HG02623 (cell line): ENCODE measurements around the gene SLC24A3.

Experiments
- ATAC-seq: cut with Tn5 transposase; IDR thresholded peaks from one replicate; pipeline ENCODE4 v1.9.1; 2021; ENCODE audit warnings: moderate library complexity; ENCODE audit not compliant: unreplicated experiment

The SLC24A3 gene

DNA sequence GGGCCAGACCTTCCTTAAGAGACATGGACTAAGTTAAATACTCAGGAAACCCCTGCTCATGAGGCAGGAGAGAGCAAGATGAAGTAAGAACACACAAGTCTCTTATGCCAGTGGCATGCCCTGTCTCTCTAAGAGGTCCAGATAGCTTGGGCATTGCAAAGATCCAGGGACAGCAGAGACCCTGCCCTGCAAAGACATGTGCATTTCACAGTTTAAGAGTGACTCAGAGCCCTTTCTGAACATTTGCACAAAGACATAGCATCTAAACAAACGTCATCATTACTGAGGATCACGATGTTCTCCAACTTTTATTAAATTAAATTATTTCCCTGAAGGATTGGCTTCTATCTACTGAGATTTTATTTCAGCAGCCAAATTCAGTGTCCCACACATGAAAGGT is 315.1 kb downstream of the SLC24A3 start:
- ATAC-seq, result no peak

DNA sequence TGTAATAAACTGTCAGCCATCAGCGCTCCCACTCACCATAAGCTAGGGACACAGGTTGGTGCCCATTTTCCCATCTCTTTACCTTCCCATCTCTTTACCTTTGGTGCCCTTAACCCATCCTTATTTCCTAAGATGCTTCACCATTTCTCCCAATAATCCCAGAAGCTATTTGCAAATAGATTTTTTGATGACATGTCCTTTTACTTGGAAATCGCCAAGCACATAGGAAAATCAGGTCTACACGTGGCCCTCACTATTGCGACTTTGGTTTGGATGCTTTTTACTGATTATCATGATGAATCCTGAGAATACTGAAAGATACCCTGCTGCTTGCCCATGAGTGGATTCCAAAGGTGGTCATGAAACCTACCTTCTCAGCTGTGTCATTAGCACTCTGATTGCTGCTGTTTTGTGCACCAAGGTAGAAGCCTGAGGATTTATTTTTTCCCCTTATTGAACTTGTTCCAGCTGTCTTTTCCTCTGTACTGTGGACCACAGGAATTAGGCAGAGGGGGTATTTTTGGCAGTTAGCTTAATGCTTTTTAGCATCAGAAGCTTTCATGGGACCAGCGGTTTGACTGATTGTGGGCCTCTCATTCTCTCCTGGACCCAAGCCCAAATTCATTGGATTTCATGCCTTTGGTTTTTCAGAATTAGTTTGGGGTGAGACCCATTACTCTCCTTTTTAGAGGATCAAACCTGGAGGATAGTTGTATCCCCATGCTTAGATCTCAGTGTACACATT is 316.0 kb downstream of the SLC24A3 start:
- ATAC-seq, result no peak

DNA sequence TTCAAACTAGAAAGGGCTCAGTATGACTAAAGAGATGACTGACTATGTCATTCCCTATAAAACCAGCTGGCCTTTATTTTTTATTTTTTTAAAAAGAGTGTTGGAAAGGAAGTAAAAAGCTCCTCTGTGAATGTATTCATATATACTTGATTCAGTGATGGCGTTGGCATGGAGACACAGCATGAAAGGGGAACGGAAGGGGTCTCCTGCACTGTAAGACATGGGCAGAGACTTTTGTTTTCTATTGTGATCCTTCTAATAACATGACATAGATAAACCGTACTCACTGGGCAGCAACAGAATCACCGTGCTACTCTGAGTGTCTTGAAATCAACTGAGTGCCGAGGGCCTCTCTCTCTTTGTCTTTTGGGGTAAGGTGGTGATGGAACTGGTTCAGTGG is 317.6 kb downstream of the SLC24A3 start:
- no peak for ATAC-seq

DNA sequence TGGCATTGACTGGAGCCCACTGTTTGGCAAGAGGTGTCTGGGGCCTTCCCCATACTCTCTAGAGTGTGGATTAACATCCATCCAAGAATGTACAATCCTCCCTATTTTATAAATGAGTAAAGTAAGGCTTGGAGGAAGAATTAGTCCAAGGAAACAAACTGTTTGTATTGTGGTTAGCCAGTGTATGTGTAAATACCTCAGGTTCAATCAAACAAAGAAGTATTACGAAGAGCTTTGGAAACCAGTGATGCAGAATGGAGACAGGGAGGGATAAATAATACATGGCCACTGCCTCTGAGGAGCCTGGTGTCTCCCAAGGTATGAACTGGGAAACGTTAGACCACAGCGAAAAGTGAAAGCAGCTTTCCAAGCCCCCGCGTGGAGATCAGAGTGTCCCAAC is 319.0 kb downstream of the SLC24A3 start:
- no peak for ATAC-seq

DNA sequence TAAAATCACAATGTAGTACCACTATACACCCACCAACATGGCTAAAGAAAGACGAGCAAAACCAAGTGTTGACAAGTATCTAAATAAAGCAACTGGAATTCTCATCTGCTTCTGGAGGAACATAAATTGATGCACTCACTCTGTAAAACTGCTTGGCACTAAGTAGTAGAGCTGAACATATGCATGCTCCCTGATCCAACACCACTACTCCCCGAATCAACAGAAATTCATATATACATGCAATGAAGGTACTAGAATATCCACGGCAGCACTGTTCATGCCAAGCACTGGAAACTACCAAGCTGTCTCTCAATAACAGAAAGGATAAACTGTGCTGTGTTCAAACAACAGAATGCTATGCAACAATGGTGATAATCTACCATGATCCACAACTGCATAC is 326.1 kb downstream of the SLC24A3 start:
- no peak for ATAC-seq

DNA sequence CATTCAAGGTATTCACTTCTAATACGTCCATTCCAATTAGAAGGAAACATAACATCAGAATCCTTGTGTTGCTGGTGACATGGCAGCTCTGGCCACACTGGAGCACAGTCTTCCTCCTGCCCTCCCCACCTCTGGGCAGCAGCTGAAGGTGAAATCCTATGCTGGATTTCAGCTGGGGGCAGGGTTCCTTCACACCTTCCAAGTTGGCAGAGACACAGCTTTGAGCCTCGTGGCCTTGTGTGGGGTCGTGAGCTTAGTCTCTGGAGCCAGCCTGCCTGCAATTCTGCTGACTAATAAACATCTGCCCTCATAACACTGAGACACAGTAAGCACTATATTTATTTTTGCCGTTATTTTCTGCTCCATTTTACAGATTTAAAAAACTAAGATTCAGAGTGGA is 326.7 kb downstream of the SLC24A3 start:
- no peak for ATAC-seq

DNA sequence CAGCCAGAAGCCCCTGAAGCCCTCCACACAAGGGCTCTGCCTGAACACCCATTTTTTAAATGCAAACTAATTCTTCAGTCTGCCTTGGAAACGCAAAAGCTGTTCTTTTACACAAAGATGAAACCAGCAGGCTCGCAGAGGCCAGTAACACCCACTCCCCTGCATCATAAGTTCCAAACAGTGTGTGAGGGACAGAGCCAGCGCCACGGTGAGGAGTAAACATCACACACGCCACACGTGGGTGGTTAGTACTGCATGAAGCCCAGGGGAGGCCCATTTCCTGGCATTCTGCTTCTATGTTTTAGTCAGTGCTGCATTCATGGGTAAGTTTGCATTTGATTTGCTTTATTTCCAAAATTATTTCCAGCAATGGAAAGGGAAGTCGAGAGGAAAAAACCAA is 327.9 kb downstream of the SLC24A3 start:
- no peak for ATAC-seq

DNA sequence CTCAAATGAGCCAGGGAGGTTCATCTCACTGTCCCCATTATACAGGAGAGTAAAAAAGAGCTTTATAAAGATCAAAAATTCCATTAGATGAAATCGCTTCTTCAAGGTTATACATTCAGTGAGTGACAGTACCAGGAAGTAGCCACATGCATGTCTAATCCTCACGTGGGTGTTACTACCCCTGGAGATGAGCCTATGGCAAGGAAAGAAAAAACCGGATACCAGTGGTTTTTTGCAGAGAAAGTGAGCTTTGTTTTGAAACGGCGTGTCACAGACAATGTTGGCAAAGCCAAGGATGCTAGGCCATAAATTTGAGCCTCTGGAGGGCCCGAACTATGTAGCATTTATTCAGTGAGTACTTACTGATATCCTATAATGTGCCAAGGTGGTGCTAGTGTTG is 330.7 kb downstream of the SLC24A3 start:
- no peak for ATAC-seq

DNA sequence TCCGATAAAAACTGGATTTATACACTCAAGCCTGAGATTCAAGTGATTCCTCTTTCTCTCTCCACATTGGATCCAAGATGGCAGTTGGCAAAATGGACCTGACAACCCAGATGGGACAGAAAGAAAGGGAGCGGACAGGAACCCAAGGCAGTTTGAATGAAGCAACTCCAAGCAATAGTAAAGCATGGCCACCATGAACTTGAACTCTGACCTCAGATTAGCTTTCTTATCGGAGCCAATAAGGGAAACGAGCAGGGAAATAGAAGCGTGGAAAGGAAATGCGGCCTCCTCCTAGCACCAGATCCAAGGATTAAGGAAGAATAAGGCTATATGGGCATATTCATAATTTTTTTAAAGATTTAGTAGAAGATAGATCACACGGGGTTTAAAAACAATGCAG is 332.2 kb downstream of the SLC24A3 start:
- ATAC-seq, result no peak

DNA sequence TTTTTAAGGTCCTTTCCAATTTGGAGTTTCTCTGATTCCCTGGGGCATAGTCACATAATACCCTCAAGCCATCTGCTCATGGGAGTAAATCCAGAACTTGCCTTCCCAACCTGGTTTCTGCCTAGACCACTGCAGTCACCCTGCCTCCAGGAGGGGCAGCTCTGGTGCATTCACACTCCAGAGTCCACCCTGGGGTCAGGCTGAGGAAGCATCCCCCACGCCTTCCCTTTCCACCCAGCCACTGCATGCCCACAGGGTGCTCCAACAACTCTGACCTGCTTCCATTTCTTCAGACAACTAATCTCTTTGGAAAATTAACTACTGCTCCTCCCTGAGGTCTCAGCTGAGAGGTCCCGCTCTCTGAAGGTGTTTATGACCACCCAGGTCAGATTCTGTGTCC is 334.2 kb downstream of the SLC24A3 start:
- no peak for ATAC-seq

DNA sequence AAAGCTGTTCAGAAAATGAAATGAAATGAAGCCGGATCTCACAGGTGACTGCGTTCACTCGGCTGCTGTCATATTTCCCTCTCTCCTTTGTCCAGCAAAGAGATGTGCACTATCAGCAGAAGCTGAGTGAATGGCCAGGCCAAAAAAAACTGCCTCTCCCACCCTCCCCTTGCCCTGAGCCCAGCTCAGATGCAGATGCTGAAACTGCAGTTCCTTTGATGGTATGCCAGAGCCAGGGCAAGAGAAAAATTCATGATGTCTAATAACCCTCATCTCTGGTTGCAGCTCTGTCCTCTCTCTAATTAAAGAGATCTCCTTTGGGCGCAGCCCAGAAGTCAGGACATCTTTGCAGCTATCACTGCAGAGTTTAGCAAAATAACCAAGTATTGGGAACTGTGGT is 335.1 kb downstream of the SLC24A3 start:
- ATAC-seq, result no peak

DNA sequence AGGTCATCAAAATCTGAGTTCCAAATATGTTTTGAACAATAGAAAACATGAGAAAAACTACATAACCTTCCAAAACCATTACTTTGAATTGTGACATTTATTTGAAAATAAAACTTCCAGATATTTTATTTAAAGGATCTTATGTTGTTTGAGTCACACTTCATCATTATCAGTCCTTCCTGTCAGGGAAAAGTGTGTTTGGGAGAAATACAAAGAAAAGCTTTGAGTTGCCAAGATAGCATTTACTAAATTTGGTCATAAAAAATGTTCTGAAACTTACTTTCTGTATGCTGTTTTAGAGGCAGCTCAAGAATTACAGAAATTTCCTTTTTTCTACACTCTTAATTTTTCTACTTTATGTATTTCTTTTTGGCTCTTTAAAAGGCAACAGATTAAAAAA is 337.5 kb downstream of the SLC24A3 start:
- no peak for ATAC-seq

DNA sequence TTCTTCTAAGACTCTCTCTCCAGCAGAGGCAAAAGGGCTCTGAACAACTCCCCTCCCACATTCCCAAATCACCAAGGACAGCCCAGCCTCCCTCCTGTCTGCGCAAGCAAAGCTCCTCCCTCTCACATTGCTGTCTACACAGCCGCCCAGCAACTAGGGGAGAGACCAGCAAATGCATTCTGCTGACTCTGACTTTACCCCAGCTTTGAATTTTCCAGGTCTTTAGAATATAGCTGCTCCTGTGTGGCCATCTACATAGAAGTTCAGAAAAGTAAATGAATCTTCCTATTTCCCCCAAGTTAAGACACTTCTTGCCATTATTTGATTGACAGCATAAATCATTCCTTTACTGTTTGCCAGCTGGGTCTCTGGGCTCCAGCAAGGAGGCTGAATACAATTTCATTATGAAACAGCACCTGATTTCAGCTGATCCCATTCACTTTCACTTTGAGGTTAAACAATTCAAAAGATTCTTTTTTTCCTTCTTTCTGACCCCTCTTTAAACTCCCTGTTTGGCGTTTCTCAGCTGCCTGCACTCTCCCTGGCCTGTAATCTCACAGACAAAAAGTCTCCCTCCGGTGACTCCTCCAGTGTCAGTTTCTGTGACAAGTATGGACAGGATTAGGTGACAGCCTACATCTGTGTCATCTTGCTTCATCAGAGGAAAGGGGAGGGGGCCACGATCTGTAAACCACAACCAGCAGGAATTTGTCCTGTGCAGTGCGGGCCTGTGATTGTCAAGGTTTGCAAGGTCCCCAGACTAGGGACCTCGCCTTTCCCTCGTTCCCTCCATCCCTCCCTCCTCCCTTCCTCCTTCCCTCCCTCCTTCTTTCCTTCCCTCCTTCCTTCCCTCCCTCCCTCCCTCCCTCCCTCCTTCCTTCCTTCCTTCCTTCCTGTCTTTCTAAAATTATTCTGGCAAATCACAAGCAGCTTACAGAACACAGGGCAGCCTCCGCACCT is 340.1 kb downstream of the SLC24A3 start:
- no peak for ATAC-seq

DNA sequence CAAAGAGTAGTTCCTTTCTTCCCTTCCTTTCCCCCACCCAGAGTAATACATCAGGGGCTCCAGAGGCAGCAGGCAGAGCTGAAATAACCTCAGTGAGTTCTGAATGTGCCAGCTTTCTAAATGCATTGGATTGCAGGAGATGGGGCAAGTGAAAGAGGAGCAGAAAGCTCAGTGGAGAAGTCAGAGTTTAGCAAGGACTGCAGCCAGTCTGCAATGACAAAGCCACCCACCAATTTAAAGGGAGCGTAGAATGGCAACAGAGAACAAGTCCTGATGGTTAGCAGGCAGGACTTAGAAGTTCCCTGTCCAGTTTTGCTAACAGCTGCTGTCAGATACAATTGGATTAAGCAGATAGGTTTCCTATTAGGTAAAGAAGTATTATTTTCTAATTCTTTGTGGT is 342.2 kb downstream of the SLC24A3 start:
- no peak for ATAC-seq

DNA sequence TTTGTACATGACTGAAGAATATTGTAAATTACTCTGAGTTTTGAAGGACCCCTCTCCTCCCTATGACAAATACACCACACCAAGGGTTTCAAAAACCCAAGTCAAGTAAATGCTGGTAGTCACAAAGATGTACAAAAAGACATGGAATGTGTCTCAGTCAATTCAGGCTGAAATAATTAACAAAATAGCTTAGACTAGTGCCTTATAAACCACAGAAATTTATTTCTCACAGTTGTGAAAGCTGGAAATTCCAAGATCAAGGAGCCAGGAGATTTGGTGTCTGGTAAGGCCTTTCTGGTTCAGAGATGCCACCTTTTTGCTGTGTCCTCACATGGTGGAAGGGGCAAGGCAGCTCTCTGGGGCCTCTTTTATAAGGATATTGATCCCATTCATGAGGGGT is 343.3 kb downstream of the SLC24A3 start:
- no peak for ATAC-seq

DNA sequence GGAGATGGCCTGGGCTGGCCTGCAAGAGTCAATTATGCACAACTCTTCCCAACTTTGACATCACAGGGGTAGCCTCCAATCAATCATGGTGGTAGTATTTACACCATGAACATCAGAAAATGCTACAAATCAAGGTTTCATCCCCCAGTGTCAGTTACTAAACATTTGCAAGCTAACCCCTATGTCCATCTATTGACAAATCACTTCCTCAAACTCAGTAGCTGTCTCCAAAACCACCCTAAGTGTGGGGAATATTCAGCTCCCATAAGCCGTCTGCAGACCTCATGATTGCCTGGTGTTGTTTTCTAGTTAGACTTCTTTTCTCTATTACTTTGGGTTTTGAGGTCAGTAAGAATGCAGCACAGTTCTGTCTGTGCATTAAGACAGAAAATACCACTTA is 344.8 kb downstream of the SLC24A3 start:
- ATAC-seq, result no peak

DNA sequence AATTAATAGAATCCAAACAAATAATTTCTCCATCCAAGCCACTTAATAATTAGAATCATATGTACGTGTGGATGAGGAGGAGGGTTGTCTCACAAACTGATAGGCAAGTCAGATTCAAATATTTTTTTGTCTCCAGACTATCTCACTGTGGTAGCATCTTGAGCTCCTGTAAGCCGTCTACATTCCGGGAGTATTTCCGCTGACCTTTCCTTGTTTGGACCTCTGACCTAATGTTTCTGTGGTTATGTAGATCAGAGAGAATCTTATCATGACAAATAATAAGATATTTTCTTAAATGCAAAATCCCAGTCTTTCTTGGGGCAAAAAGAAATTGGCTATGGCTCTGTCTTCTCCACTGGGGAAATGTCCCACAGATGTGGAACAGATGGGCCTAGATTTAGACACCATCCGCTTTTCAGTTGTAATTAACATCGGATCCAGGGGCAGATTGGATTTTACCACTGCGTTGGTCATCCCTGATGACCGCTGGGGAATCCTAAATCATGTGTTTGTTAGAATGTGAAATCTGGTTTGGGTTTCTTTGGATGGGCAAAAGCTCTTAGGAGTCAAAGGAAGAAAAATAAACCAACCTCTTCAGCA is 348.5 kb downstream of the SLC24A3 start:
- ATAC-seq, result no peak

DNA sequence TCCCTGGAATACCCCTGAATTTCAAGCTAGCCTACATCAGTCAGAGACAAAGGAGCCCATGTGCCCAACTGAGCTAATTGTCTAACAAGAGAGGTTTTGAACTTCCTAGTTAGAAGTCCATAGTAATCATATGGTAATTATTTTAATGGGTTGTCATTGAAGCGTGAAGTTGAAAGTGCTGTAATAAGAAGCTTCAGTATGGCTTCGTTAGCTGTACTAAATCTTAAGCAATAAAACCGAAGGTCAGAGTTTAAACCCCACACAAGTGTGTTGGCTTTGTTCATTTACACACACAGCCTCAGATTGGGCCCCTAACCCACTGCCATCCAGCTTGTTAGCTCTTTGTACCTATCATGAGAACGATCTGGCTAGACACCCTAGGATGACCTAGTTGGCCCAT is 350.0 kb downstream of the SLC24A3 start:
- ATAC-seq, result no peak

DNA sequence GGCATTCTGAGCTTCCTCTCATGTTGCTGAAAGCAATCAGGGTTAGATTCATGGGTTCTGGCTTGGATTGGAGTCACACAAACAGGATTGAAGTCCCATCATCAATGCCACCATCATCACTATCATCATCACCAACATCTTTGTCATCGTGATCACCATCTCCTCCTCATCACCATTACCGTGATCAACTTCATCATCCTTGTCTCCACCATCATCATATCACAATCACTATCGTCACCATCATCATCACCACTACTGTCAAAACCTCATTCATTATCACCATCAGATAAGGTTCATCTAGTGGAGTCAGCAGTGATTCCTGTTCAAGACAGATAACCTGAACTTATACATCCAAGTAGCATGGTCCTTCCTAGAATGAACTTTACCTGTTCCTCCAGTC is 351.8 kb downstream of the SLC24A3 start:
- ATAC-seq, result no peak

DNA sequence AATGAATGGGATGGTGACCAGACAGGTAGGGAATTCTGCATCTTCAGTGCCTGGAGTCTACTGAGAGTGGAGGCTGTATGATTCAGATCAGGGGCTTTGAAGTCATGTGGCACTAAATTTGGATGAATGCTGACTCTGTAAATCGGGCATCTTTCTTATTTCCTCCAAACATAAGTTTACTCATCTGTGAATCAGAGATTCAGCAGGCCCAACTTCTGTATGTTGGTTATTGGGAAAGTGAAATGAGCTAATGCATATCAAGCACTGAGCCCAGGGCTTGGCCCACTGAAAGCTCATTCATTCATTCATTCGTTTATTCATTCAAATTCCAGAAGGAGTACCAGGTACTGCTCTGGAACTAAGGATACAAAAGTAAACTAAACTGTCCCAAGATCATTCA is 353.3 kb downstream of the SLC24A3 start:
- no peak for ATAC-seq

DNA sequence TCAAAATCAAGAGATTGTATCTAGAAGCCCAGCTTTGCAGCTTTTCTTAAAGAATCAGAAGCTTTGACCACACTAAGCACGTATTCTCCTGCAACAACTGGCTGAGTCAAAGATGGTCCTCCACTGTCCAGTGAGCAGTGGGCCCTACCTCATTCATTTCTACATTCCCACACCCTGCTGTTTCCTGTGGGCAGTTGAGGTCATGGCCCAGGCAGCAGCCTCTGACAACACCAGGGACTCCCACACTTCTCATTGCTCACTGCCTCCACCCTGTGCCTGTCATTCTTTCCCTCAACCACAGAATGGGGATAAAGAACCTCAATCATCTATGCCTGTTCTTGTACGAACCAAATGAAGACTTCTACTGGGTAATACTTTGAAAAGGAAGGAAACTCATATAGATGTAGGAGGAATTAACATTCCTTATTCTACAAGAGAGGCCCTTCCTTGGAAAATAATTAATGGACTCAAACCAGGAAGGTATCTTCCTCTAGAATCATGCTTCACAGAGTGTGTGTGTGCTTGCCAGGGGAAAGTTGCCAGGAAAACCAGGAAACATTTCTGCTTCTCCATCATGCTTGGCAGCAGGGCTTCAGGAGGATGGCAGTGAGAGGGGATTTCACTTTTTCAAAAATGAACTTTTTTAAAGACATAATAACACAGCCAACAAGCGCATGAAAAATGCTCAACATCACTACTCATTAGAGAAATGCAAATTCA is 353.9 kb downstream of the SLC24A3 start:
- no peak for ATAC-seq
